ENCODE measurements around the gene VPS18. TPM values are rescaled to one million over a fixed set of nuclear protein-coding genes. Genes with fewer than 3 reads are reported as not detected.
A peak's percentile ranks its signal among the peaks of the same experiment; 100 is the strongest.

VPS18 gene
- total RNA-seq, 4 donors from 2014 or later: 15.0 to 24.9 (median 19.7) TPM

DNA sequence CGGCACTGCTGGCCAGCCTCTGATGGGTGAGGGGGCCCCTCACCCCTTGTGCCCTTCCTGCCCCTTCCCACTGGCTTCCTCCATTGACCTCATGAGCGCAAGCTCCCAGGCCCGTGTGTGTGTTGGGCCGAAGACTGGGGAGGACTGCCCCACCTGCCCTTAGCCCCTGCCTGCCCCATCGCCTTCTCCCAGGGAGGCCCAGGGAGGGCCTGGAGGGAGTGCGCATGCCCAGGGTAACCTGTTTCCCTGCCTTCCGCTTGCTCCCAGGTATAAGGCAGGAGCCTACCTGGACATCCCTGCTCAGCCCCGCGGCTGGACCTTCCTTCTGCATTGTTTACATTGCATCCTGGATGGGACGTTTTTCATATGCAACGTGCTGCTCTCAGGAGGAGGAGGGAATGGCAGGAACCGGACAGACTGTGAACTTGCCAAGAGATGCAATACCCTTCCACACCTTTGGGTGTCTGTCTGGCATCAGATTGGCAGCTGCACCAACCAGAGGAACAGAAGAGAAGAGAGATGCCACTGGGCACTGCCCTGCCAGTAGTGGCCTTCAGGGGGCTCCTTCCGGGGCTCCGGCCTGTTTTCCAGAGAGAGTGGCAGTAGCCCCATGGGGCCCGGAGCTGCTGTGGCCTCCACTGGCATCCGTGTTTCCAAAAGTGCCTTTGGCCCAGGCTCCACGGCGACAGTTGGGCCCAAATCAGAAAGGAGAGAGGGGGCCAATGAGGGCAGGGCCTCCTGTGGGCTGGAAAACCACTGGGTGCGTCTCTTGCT lies 43.7 kb downstream of the VPS18 start:
- no peak overlapping the region for H3K27ac ChIP-seq
- H3K4me3 ChIP-seq: no peak overlapping the region
- H3K36me3 ChIP-seq: no peaks in the 10 kb centered on the region
- DNase-seq (ENCODE audit: low spot score in 2 of 2): no peak
- 53% methylated on average over 9 of the region's 19 CpGs for WGBS
- no peak for TF ChIP-seq EP300 (IDR thresholded peaks at IDR 0.05)
- TF ChIP-seq, protein P1, sequence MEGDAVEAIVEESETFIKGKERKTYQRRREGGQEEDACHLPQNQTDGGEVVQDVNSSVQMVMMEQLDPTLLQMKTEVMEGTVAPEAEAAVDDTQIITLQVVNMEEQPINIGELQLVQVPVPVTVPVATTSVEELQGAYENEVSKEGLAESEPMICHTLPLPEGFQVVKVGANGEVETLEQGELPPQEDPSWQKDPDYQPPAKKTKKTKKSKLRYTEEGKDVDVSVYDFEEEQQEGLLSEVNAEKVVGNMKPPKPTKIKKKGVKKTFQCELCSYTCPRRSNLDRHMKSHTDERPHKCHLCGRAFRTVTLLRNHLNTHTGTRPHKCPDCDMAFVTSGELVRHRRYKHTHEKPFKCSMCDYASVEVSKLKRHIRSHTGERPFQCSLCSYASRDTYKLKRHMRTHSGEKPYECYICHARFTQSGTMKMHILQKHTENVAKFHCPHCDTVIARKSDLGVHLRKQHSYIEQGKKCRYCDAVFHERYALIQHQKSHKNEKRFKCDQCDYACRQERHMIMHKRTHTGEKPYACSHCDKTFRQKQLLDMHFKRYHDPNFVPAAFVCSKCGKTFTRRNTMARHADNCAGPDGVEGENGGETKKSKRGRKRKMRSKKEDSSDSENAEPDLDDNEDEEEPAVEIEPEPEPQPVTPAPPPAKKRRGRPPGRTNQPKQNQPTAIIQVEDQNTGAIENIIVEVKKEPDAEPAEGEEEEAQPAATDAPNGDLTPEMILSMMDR (IDR thresholded peaks at IDR 0.05): peak in 1 of 2 donors; percentile 26
- H3K9me3 ChIP-seq: no peaks in the 10 kb centered on the region
- H3K4me1 ChIP-seq: peaks cover 28% of the 10 kb centered on the region
- H3K27me3 ChIP-seq: no peaks in the 10 kb centered on the region

DNA sequence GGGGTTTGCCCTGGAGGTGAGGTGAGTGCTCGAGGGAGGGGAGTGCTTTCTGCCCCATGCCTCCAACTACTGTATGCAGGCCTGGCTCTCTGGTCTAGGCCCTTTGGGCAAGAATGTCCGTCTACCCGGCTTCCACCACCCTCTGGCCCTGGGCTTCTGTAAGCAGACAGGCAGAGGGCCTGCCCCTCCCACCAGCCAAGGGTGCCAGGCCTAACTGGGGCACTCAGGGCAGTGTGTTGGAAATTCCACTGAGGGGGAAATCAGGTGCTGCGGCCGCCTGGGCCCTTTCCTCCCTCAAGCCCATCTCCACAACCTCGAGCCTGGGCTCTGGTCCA lies 44.3 kb downstream of the VPS18 start:
- H3K36me3 ChIP-seq: no peaks in the 10 kb centered on the region
- peaks cover 29% of the 10 kb centered on the region for H3K4me1 ChIP-seq
- TF ChIP-seq POLR2A (IDR thresholded peaks at IDR 0.05): no peak
- TF ChIP-seq, protein P1 (IDR thresholded peaks at IDR 0.05): no peak
- no peak for TF ChIP-seq EP300 (IDR thresholded peaks at IDR 0.05)
- TF ChIP-seq POLR2AphosphoS5 (IDR thresholded peaks at IDR 0.05): no peak
- DNase-seq (ENCODE audit: low spot score in 2 of 2): no peak
- no peaks in the 10 kb centered on the region for H3K27me3 ChIP-seq
- 94% methylated on average over 3 of the region's 6 CpGs for WGBS
- H3K4me3 ChIP-seq: no peak overlapping the region
- no peak overlapping the region for H3K27ac ChIP-seq
- no peaks in the 10 kb centered on the region for H3K9me3 ChIP-seq

DNA sequence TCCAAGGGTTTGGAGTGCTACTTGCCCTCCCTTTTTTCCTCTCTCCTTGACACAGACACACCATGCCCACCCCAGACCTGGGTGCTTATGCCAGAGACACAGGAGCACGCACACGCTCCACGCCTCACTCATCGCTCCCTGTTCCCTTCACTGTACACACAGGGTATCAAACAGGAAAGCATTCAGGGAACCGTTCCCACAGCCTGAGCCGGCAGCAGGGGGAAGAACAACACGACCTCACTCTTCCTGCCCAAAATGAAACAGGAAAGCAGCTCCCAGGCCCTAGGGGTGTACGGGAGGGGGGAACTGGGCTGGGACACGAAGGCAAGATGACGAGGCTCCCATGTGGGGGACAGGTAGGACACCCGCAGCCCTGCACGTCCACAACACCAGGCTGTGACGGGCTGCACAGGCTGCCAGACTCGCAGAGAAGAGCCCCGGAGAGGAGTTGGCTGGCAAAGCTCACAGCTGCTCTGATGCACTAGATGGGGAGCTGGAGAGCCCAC lies 46.1 kb downstream of the VPS18 start:
- Histone ChIP-seq H3K9me3 (no peaks in the 10 kb centered on the region), H3K4me3 (peak overlapping the region; percentile 65), H3K36me3 (no peaks in the 10 kb centered on the region), H3K27me3 (no peaks in the 10 kb centered on the region), H3K4me1 (peaks cover 29% of the 10 kb centered on the region), H3K27ac (peak overlapping the region; percentile 89)
- DNase-seq (ENCODE audit: low spot score in 2 of 2): no peak
- TF ChIP-seq, protein P1 (IDR thresholded peaks at IDR 0.05): no peak
- TF ChIP-seq POLR2AphosphoS5 (IDR thresholded peaks at IDR 0.05) (no peak), POLR2A (IDR thresholded peaks at IDR 0.05) (no peak)
- WGBS: 50% methylated on average over 12 of the region's 15 CpGs

DNA sequence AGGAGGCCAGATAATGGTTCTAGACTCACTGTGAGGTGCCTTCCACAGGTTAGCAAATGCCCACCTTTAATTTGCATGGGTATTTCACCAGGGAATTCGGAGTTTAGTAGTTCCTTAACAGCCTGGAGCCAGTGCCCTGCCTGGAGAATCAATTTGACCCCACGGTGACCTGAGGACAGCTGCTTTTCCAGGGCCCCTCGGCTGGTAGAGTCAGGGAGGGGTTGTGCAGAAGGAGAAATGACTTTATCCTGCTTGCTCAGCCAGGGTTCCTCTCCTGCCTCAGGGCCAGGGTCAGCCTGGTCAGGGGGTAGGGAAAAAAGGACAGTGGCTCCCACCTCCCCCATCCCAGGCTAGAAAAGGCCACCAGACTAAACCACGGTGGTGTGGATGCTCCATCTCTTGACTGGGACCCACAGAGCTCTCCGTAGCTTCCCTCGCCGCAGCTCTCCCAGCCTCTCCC lies 46.8 kb downstream of the VPS18 start:
- Histone ChIP-seq H3K4me1 (peaks cover 29% of the 10 kb centered on the region), H3K4me3 (peak overlapping the region; percentile 65), H3K27ac (peak overlapping the region; percentile 89), H3K36me3 (no peaks in the 10 kb centered on the region), H3K27me3 (no peaks in the 10 kb centered on the region), H3K9me3 (no peaks in the 10 kb centered on the region)
- DNase-seq (ENCODE audit: low spot score in 2 of 2): no peak
- whole genome bisulfite sequencing: 33% methylated on average over 3 of the region's 7 CpGs
- TF ChIP-seq POLR2AphosphoS5 (IDR thresholded peaks at IDR 0.05) (no peak), POLR2A (IDR thresholded peaks at IDR 0.05) (no peak), EP300 (IDR thresholded peaks at IDR 0.05) (no peak)
- TF ChIP-seq, protein P1 (IDR thresholded peaks at IDR 0.05): no peak

DNA sequence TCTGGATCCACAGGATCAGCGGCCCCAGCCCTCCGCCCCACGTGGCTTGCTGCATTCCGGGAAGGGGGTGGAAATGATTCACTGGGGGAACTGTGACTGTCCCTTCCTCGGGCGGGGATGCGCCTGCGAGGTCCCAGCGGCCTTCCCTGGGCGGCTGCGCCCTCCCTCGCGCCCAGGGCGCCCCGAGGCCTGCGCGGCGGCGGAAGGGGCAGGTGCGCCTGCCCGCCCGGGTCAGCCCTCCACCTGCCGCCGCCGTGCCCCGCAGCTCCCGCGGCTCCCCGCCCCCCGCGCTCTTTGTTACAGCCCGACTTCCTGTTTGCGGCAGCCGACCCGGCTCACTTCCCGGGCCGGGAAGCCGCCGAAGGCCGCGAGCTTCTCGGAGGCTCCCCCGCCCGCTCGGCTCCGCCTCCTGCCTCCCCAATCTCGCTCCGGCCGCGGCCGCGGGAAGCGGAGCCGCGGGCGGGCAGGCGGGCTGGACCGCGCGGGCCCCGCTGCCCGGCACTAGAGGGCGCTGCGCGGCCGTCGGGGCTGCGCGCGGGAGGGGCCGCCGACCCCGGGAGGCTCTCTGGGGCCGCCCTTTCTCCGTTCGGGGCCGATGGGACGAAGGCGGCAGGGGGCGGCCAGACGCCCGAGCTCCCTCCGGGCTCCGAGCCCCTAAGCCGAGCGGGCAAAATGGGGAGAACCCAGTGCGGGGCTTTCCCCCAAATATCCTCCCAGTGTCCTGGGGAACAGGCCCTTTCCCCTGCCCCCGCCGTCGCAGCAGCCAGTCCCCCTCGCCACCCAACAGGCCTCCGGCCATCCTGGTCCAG lies 47.5 kb downstream of the VPS18 start:
- peaks cover 29% of the 10 kb centered on the region for H3K4me1 ChIP-seq
- WGBS: 0% methylated on average over 4 of the region's 92 CpGs
- peak overlapping the region; percentile 89 for H3K27ac ChIP-seq
- H3K27me3 ChIP-seq: no peaks in the 10 kb centered on the region
- peak overlapping the region; percentile 65 for H3K4me3 ChIP-seq
- H3K36me3 ChIP-seq: no peaks in the 10 kb centered on the region
- TF ChIP-seq EP300 (IDR thresholded peaks at IDR 0.05): no peak
- no peak for TF ChIP-seq POLR2AphosphoS5 (IDR thresholded peaks at IDR 0.05)
- TF ChIP-seq, protein P1 (IDR thresholded peaks at IDR 0.05): peak; percentile 76 to 82
- peak in 1 of 2 donors; percentile 31 for TF ChIP-seq POLR2A (IDR thresholded peaks at IDR 0.05)
- H3K9me3 ChIP-seq: no peaks in the 10 kb centered on the region
- DNase-seq (ENCODE audit: low spot score in 2 of 2): peak in 1 of 2 donors; percentile 89
